HepG2 (cell line): ENCODE data around the gene CYTH1. TPM values are rescaled to one million over a fixed set of nuclear protein-coding genes. Genes with fewer than 3 reads are reported as not detected.

Experiments
- ATAC-seq: fragments of 200-7000 bp; cut with Tn5 transposase; 3 replicates; pipeline ENCODE4 v1.9.1; 2020; ENCODE audit warnings: mild to moderate bottlenecking, moderate library complexity
- BruUV-seq: library from RNA; stranded (reverse); fragments of 400-500 nt; replicated peaks from 2 replicates; lab custom pipeline; 2021; lab: Mats Ljungman, UMichigan
- CTCF ChIA-PET: fragments of 300-600 bp; formaldehyde crosslinking; extraction: SDS; loops from one replicate; lab custom pipeline; 2021; ENCODE audit warnings: low total read pairs, inconsistent platforms, low intra/inter-chr PET ratio; lab: Yijun Ruan, JAX
- POLR2A ChIA-PET: fragments of 350-600 bp; sonication (Branson Sonifier 250); formaldehyde crosslinking; loops from one replicate; lab custom pipeline; 2020; ENCODE audit warnings: antibody characterized with exemption, inconsistent platforms; lab: Yijun Ruan, JAX
- DNase-seq: peaks from one replicate; pipeline ENCODE4 v3.0.0-alpha.2; 2015; ENCODE audit warnings: low spot score
- FAIRE-seq: peaks from 3 replicates; lab custom pipeline; 2011; peaks lifted over from hg19 to GRCh38; lab: Jason Lieb, UNC
- H2AFZ ChIP-seq: one replicate; pipeline ENCODE4 v1.6.1; 2011; ENCODE audit warnings: low read length, inconsistent platforms
- H3K27ac ChIP-seq: fragments of 300-600 bp; 3 replicates; pipeline ENCODE4 v1.8.0; 2011; ENCODE audit warnings: mixed run types, mild to moderate bottlenecking, mixed read lengths, low read length, inconsistent platforms; ENCODE audit not compliant: insufficient read depth; ENCODE audit errors: extremely low read length
- H3K27me3 ChIP-seq, 2 experiments: fragments of 200-600 bp in 1 of 2; 2 replicates in 1 of 2; 3 replicates in 1 of 2; pipeline versions ENCODE4 v1.6.0 to v1.8.0; 2011; ENCODE audit warnings: low read length in 2 of 2, mild to moderate bottlenecking in 2 of 2, moderate library complexity in 2 of 2, inconsistent platforms in 1 of 2; ENCODE audit not compliant: insufficient read depth in 2 of 2, control insufficient read depth in 1 of 2
- H3K36me3 ChIP-seq, 2 experiments: fragments of 200-600 bp in 1 of 2; replicated peaks in 1 of 2; 2 replicates in 1 of 2; 3 replicates in 1 of 2; pipeline versions ENCODE4 v1.5.1 to v1.8.0; 2011; ENCODE audit warnings: low read length in 2 of 2, inconsistent platforms in 1 of 2; ENCODE audit not compliant: insufficient read depth in 2 of 2, control insufficient read depth in 1 of 2
- H3K4me1 ChIP-seq: 2 replicates; pipeline ENCODE4 v1.5.1; 2012; ENCODE audit warnings: low read length, inconsistent platforms; ENCODE audit not compliant: insufficient read depth
- H3K4me2 ChIP-seq: 2 replicates; pipeline ENCODE4 v1.6.0; 2011; ENCODE audit warnings: low read depth, low read length, inconsistent platforms
- H3K4me3 ChIP-seq, 3 experiments: fragments of 200-600 bp in 1 of 3; sonication (generic), shearing (Covaris generic) in 1 of 3; replicated peaks in 1 of 3; 2 replicates each; pipeline ENCODE4 v1.5.1; 2011 to 2016; ENCODE audit warnings: low read length in 3 of 3, inconsistent platforms in 2 of 3, low read depth in 2 of 3, mild to moderate bottlenecking in 2 of 3, control low read depth in 1 of 3, mixed read lengths in 1 of 3; ENCODE audit not compliant: insufficient read depth in 1 of 3
- H3K79me2 ChIP-seq: one replicate; pipeline ENCODE4 v1.6.1; 2011; ENCODE audit warnings: low read length, inconsistent platforms; ENCODE audit not compliant: insufficient read depth
- H3K9ac ChIP-seq: 2 replicates; pipeline ENCODE4 v1.6.0; 2011; ENCODE audit warnings: mild to moderate bottlenecking, low read depth, low read length, inconsistent platforms; ENCODE audit not compliant: insufficient read depth
- H3K9me3 ChIP-seq: 2 replicates; pipeline ENCODE4 v1.5.1; 2012; ENCODE audit warnings: mild to moderate bottlenecking, low read length
- H4K20me1 ChIP-seq: 2 replicates; pipeline ENCODE4 v1.6.0; 2011; ENCODE audit warnings: inconsistent platforms, mild to moderate bottlenecking, low read length, moderate library complexity; ENCODE audit not compliant: insufficient read depth
- BCL3 ChIP-seq: sonication (generic); formaldehyde crosslinking; IDR thresholded peaks from 2 replicates; pipeline ENCODE4 v1.5.1; 2020; ENCODE audit warnings: mild to moderate bottlenecking, missing genetic modification reagents, moderate library complexity
- ELF3 ChIP-seq: IDR thresholded peaks from 2 replicates; pipeline ENCODE4 v1.6.1; 2016; ENCODE audit warnings: missing genetic modification reagents, missing compliant biosample characterization
- EP300 ChIP-seq, 3 experiments: sonication (generic) in 1 of 3; formaldehyde crosslinking in 1 of 3; IDR thresholded peaks; 2 replicates each; pipeline versions ENCODE4 v1.5.1 to v1.6.1; 2011 to 2020; ENCODE audit warnings: low read depth in 2 of 3, low read length in 2 of 3, borderline replicate concordance in 1 of 3, improper control_type of control experiment in 1 of 3, mild to moderate bottlenecking in 1 of 3, missing genetic modification reagents in 1 of 3, moderate library complexity in 1 of 3
- FOXP1 ChIP-seq, 2 experiments: fragments of 450-650 bp in 1 of 2; IDR thresholded peaks; 2 replicates each; pipeline ENCODE4 v1.6.1; 2017 to 2018; ENCODE audit warnings: antibody characterized with exemption in 1 of 2
- HOXD1 ChIP-seq: sonication (generic); formaldehyde crosslinking; IDR thresholded peaks from 2 replicates; pipeline ENCODE4 v1.5.0; 2020; ENCODE audit warnings: missing genetic modification reagents
- PTBP1 ChIP-seq: fragments of 200-400 bp; formaldehyde crosslinking; IDR thresholded peaks from 2 replicates; pipeline ENCODE4 v1.6.1; 2018; ENCODE audit warnings: low read length, low read depth; ENCODE audit not compliant: poor library complexity, severe bottlenecking
- SOX13 ChIP-seq, 3 experiments: fragments of 450-650 bp in 1 of 3; sonication (generic) in 1 of 3; formaldehyde crosslinking in 1 of 3; IDR thresholded peaks in 2 of 3; conservative IDR thresholded peaks in 1 of 3; 2 replicates each; pipeline versions ENCODE4 v1.5.0 to v1.6.1; 2016 to 2020; ENCODE audit warnings: antibody characterized with exemption in 1 of 3, mild to moderate bottlenecking in 1 of 3, missing compliant biosample characterization in 1 of 3, missing genetic modification reagents in 1 of 3, moderate library complexity in 1 of 3
- SP5 ChIP-seq: IDR thresholded peaks from 2 replicates; pipeline ENCODE4 v1.6.1; 2016; ENCODE audit warnings: low read depth, borderline replicate concordance
- TEAD2 ChIP-seq: sonication (generic); formaldehyde crosslinking; IDR thresholded peaks from 2 replicates; pipeline ENCODE4 v1.9.0; 2021; ENCODE audit warnings: missing genetic modification reagents
- ZBTB4 ChIP-seq: sonication (generic); formaldehyde crosslinking; IDR thresholded peaks from 2 replicates; pipeline ENCODE4 v1.4.0; 2020; ENCODE audit warnings: missing genetic modification reagents, mild to moderate bottlenecking, borderline replicate concordance
- ZBTB7A ChIP-seq: sonication (generic); formaldehyde crosslinking; IDR thresholded peaks from 2 replicates; pipeline ENCODE4 v1.8.0; 2022; ENCODE audit warnings: mild to moderate bottlenecking, missing genetic modification reagents
- ZNF687 ChIP-seq: sonication (generic); formaldehyde crosslinking; IDR thresholded peaks from 2 replicates; pipeline ENCODE4 v1.5.1; 2020; ENCODE audit warnings: mild to moderate bottlenecking, missing genetic modification reagents, moderate library complexity
- WGBS: methylation state at CpG from one replicate; pipeline ENCODE4 v1.1.6; 2017; ENCODE audit warnings: low lambda C conversion rate; 5-methylcytosine and 5-hydroxymethylcytosine counted together
- in situ Hi-C: cut with HindIII; loops from 2 replicates; pipeline ENCODE4 v1.10.0; 2017; ENCODE audit warnings: low pct_unique_long_range_greater_than_20kb; ENCODE audit not compliant: extremely low pct_ligation_motif_present
- intact Hi-C: fragments of 100-400 bp; cut with micrococcal nuclease; formaldehyde crosslinking; loops from one replicate; pipeline ENCODE4 v1.10.0; 2022; ENCODE audit not compliant: unreplicated experiment
- polyA plus RNA-seq, 8 experiments: library from polyadenylated mRNA; depleted of rRNA in 3 of 8; stranded (reverse) in 7 of 8; unstranded in 1 of 8; fragments of >200 nt; fragmentation: Illumina TruSeq in 4 of 8; extraction: Trizol in 4 of 8; gene quantifications; 2 replicates each; pipeline versions ENCODE4 v1.2.1 to v1.2.3, GENCODE V29; 2011 to 2016; ENCODE audit warnings: low read depth in 4 of 8, missing spikeins in 1 of 8, mixed read lengths in 1 of 8; ENCODE audit not compliant: insufficient read depth in 1 of 8
- total RNA-seq, 5 experiments: library from RNA; depleted of rRNA; stranded (reverse); fragments of >200 nt; fragmentation: Illumina TruSeq; extraction: Trizol; gene quantifications; 2 replicates each; pipeline ENCODE4 v1.2.3, GENCODE V29; 2016; ENCODE audit warnings: low read depth in 1 of 5

The CYTH1 gene
- total and polyA plus RNA-seq, 2 of the 13 experiments (the other 11 are each of a cell fraction or from before 2014, with no cell fraction given) = 20.1 to 48.9 TPM

- Histone ChIP-seq H3K4me3 (0 out of 6 replicates have a peak overlapping the region, but pooled peaks of 1 of the 3 experiments have one; percentile 14), H3K79me2 (peaks cover 66% of the 10 kb centered on the region), H3K9ac (0 out of 2 replicates have a peak overlapping the region, but pooled peaks have one; percentile 16), H3K4me2 (peak overlapping the region; percentile 61), H2AFZ (no peak overlapping the region), H3K27me3 (no peaks in the 10 kb centered on the region), H3K36me3 (no peaks in the 10 kb centered on the region; a peak in 1 of 5 replicates), H3K4me1 (peaks cover 66% of the 10 kb centered on the region), H4K20me1 (peaks cover 25% of the 10 kb centered on the region), H3K27ac (peak overlapping the region; percentile 13), H3K9me3 (no peaks in the 10 kb centered on the region)
- in situ Hi-C loops (no loop called here), intact Hi-C loops (no loop called here)
- CTCF ChIA-PET = no interaction called here
- no TSS peak for BruUV-seq
- ATAC-seq (peak; percentile 76), FAIRE-seq (no peak), DNase-seq (peak; percentile 52)
- POLR2A ChIA-PET = interaction anchor here (1.1 to 3.2 kb wide), 3 partner anchors 13 to 18 kb away, joined by 3 to 20 read pairs (median 3); no protein-coding TSS in a partner anchor
- 63% methylated on average over 15 of the region's 16 CpGs for WGBS
- TF ChIP-seq SP5 (CRISPR knock-in tag) (peak; percentile 37; the same call in 1 of the 2 replicates), HOXD1 (CRISPR knock-in tag) (no peak), FOXP1 (IDR thresholded peaks at IDR 0.05) (no peak), FOXP1 (CRISPR knock-in tag; IDR thresholded peaks at IDR 0.05) (peak; percentile 31; the same call in 1 of the 2 replicates), ZBTB4 (peak; percentile 67; the same call in 1 of the 2 replicates), ZNF687 (CRISPR knock-in tag) (peak; percentile 51), EP300 (IDR thresholded peaks at IDR 0.05; ENCODE audit: low read depth in 2 of 2, low read length in 2 of 2) (0 out of 4 replicates have a peak, but pooled peaks of 1 of the 2 experiments have one; percentile 13), EP300 (CRISPR knock-in tag; IDR thresholded peaks at IDR 0.05; ENCODE audit: borderline replicate concordance) (no peak), SOX13 (IDR thresholded peaks at IDR 0.05) (no peak), SOX13 (CRISPR knock-in tag; conservative IDR thresholded peaks at IDR 0.05 in 1 of 2, IDR thresholded peaks at IDR 0.05 in 1 of 2) (no peak), ZBTB7A (CRISPR knock-in tag) (no peak), BCL3 (CRISPR knock-in tag) (peak; percentile 25; the same call in 1 of the 2 replicates), PTBP1 (no peak), ELF3 (CRISPR knock-in tag) (peak; percentile 54), TEAD2 (CRISPR knock-in tag) (no peak)
These were observed 47.1 kb downstream of the CYTH1 start for GRCh38 chr17:78734793-78735641.
